Measurements from ENCODE around the gene CLOCK.

- TF ChIP-seq, protein P1, sequence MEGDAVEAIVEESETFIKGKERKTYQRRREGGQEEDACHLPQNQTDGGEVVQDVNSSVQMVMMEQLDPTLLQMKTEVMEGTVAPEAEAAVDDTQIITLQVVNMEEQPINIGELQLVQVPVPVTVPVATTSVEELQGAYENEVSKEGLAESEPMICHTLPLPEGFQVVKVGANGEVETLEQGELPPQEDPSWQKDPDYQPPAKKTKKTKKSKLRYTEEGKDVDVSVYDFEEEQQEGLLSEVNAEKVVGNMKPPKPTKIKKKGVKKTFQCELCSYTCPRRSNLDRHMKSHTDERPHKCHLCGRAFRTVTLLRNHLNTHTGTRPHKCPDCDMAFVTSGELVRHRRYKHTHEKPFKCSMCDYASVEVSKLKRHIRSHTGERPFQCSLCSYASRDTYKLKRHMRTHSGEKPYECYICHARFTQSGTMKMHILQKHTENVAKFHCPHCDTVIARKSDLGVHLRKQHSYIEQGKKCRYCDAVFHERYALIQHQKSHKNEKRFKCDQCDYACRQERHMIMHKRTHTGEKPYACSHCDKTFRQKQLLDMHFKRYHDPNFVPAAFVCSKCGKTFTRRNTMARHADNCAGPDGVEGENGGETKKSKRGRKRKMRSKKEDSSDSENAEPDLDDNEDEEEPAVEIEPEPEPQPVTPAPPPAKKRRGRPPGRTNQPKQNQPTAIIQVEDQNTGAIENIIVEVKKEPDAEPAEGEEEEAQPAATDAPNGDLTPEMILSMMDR (conservative IDR thresholded peaks at IDR 0.05; ENCODE audit: low read depth, low read length): no peak
- no peak for TF ChIP-seq EZH2 (IDR thresholded peaks at IDR 0.05; ENCODE audit: borderline replicate concordance, low read depth, low read length, poor library complexity, severe bottlenecking)
Measured at GRCh38 chr4:55488716-55489115, 58.0 kb downstream of the CLOCK start.

Data from A673 (cell line).